GM19193 (cell line): ENCODE data around the gene TBX6.
A peak's percentile ranks its signal among the peaks of the same experiment; 100 is the strongest.

Experiments
- POLR2A ChIP-seq: IDR thresholded peaks from 4 replicates; pipeline ENCODE4 v1.6.1; 2011; ENCODE audit not compliant: insufficient read depth, insufficient read length; ENCODE audit errors: extremely low read depth

Gene TBX6

DNA sequence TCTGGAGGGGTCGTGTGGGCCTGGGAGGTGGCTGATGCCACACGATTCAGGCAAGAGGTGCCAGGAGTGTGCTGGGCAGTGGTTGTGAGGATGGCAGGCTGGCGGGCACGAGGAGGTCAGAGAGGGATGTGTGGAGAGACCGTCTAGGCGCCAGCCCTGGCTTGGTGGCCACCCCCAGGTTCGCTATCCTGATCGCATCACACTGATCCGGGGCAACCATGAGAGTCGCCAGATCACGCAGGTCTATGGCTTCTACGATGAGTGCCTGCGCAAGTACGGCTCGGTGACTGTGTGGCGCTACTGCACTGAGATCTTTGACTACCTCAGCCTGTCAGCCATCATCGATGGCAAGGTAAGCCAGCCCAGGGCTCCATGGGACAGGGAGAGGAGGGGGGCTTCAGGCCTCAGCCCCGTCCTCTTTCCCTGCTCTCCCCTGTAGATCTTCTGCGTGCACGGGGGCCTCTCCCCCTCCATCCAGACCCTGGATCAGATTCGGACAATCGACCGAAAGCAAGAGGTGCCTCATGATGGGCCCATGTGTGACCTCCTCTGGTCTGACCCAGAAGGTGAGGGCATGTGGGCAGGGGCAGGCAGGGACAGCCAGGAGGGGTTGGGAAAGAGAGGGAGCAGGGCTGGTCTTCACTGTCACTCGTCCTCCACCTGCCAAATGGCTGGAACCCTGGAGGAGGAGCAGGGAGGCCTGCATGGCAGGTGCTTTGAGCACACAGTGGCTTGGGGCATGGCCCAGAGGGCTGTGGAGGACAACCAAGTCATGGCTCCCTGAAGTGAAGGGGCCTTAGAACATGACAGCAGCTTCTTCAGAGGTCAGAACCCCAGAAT is 8.3 kb downstream of the TBX6 start:
- TF ChIP-seq POLR2A: no peak

DNA sequence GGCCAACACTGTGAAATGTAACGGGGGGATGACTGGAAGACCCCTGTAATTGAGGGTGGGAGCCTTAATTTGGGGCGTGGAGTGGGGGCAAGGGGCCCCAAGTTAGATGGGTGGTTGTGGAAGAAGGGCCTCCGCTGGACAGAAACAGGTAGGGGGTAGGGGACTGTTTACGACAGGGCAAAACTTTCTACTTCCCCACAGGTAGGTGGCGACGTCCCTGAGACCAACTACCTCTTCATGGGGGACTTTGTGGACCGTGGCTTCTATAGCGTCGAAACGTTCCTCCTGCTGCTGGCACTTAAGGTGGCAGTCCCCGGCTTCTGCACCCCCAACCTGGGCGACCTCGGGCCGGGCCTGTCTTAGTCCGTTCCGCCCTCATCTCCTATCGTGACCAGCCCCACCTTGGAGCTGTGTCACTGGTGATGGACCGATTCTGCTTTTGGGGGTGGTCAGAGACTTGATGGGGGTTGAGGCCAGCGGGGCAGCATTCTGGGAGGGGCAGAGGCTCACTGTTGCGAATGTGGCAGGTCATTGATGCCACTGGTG is 9.1 kb downstream of the TBX6 start:
- TF ChIP-seq POLR2A: no peak

- TF ChIP-seq POLR2A: no peak
These were observed 12.2 kb downstream of the TBX6 start for GRCh38 chr16:30079480-30079879.

- TF ChIP-seq POLR2A: no peak
These were observed 13.0 kb downstream of the TBX6 start for GRCh38 chr16:30078744-30079143.

DNA sequence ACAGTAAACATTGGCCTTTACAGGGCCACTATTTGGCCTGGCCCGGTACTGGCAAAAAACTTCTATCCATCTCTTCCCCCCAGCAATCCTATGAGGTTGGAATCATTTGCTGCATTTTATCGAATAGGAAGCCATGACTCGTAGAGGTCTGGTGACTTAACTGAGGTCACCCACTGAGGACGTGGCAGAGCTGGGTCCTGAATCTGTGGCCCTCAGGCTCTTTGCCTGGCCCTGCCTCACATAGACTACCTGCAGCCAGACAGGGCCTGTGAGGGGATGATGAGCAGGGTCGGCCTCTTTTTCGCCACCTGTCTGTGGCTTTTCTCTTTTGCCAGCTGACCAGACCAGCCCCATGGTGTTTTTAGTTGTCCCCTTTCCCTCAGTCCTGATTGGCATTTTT is 14.1 kb downstream of the TBX6 start:
- TF ChIP-seq POLR2A: no peak

- TF ChIP-seq POLR2A: no peak
These were observed 15.4 kb downstream of the TBX6 start for GRCh38 chr16:30076276-30076791.

DNA sequence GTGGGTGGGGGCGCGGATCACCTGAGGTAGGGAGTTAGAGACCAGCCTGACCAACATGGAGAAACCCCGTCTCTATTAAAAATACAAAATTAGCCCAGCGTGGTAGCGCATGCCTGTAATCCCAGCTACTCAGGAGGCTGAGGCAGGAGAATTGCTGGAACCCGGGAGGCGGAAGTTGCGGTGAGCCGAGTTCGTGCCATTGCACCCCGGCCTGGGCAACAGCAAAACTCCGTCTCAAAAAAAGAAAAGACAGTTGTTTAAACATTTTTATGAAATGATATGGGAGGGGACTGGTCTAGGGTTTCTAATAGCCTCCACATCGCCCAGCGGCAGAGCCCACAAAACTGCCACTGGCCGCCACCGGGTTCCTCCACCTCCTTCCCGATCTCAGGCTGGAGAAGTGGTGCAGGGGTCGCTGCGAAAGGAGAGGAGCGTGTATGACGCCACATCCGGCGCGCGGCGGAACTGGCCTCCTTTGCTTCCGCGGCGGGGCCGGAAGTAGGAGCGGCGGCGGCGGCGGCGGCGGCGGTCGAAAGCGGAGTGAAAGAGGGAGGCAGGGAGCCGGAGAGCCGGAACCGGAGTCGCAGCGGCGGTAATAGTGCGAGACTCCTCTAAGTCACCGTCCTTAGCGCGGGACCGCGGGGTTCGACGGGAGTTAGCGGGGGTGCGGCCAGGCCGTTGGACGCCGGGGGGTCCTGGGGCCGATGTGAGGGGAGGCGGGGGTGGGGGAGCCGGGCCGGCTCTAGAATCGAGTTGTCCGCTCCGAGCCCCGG is 16.0 kb downstream of the TBX6 start, which contains the start of gene PPP4C:
TSS of gene PPP4C (plus strand) at position 492 of the 773 bp plus-strand sequence. CDS start 384 bp downstream, outside the sequence.
- TF ChIP-seq POLR2A: peak; percentile 91

DNA sequence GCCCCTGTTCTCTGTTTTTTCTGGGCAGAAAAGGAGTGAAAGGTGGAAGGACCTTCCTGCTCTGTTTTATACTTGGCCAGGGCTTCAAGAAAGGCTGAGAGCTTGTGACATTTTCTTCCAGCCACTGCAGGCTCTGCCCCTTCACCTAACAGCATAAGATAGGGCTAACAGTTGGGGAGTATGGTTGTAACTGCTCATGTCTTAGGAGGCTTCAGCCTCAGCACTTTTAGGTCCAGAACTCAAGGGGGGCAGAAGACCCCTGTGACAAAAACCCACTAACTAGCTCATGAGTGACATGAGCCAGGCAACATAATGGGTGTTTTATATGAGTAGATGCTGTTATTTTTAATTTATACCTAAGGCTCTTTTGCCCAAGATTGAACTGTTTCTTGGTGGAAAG is 21.2 kb downstream of the TBX6 start:
- TF ChIP-seq POLR2A: no peak

GRCh38 chr16:30069611-30070462 is 21.9 kb downstream of the TBX6 start:
- no peak for TF ChIP-seq POLR2A

- no peak for TF ChIP-seq POLR2A
These were observed 22.7 kb downstream of the TBX6 start for GRCh38 chr16:30068750-30069610.

DNA sequence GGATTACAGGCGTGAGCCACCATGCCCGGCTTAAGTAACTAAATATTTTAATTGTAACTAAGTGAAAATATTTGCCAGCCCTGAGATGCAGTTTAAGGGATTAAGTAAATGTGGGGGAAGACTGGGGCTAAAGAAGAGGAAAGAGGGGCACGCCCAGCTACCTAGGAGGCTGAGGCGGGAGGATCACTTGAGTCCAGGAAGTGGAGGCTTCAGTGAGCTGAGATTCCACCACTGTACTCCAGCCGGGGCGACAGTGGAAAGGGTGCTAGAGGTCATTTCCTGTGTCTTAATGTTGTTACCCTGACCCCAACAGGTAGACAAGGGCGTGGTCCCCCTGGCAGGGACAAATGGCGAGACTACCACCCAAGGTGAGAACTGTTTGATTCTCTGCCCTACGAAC is 23.4 kb downstream of the TBX6 start:
- TF ChIP-seq POLR2A: no peak

DNA sequence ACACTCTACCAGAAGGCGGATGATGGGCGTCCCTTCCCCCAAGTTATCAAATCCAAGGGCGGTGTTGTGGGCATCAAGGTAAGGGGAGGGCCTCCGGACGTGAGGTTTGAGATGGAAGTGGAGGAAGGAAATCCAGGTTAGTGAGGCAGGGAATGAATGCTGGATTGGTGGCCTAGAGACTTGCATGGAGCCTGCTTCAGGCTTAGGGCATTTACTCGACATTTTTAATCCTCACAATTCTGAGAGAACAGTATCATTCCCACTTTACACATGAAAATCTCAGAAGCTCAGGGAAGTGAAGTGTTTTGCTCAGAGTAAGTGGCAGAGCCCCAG is 24.2 kb downstream of the TBX6 start:
- TF ChIP-seq POLR2A: no peak

DNA sequence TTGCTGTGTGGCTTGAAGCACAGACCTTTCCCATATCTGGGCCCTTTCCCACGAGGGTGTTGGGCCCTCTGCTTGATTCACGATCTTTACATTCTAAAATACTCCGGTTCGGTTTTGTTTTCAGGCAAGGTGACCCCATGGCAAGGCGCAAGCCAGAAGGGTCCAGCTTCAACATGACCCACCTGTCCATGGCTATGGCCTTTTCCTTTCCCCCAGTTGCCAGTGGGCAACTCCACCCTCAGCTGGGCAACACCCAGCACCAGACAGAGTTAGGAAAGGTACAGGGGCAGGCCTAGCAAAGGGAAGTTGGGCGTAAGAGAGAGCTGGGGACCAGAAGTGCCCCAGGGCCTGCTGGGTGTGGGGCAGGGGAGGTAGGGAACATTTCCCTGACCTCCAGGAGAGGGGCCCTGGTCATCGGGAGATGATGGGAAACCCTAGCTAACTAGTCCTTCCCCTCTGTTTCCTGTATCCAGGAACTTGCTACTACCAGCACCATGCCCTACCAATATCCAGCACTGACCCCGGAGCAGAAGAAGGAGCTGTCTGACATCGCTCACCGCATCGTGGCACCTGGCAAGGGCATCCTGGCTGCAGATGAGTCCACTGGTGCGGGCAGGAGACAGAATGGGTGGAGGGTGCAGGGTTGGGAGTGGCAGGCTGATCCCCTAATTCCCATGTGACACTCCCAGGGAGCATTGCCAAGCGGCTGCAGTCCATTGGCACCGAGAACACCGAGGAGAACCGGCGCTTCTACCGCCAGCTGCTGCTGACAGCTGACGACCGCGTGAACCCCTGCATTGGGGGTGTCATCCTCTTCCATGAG is 24.8 kb downstream of the TBX6 start:
- TF ChIP-seq POLR2A: no peak

DNA sequence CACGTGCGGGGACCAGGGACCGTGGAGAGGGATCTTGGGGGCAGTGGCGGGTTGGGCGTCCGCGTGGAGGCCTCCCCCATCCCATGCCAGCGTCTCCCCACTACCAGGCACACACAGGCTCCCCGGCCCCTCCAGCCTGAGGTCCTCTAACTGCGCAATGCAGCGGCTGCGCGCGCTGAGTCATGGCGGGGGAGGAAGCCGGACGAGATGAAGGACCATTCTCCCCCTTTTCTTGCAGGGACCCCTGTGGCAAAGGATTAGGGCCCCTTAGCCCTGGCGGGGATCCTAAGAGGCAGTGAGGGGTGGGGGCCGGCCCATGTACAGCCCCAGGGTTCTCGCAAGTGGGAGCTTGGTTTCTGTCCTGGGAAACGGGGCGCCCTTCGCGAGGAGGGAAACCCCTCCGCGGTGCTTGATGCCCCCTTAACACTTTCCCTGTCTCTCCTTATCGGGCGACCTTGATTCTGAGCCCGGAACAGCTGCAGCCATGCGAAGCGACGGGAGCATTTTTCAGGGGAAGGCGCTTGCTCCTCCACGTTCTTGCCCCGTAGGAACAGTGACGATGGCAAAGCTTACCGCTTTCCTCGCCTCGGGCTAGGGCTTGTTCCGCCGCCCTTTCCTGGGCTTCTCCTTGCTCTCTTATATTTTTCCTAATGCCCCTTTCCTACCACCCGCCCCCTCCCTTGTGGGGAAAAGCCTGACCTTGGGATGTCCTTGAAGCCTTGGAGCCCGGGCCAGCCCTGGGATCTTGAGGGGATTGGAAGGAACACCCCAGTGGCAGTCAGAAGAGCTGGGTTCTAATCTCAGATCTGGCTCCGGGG is 25.6 kb downstream of the TBX6 start:
- TF ChIP-seq POLR2A: no peak
